ENCODE data around the gene ZDHHC20. TPM values are rescaled to one million over a fixed set of nuclear protein-coding genes. Genes with fewer than 3 reads are reported as not detected.

Gene ZDHHC20
- total and polyA plus RNA-seq, 2 of the 4 experiments (the other 2 are of a cell fraction), result 16.1 to 72.4 TPM

- Histone ChIP-seq H3K4me3 (ENCODE audit: insufficient read depth, low read depth, low read length) (peak overlapping the region; percentile 58), H3K56ac (ENCODE audit: extremely low read depth, insufficient read depth, low read length) (no peak overlapping the region), H3K4ac (ENCODE audit: low read depth, low read length) (no peak overlapping the region), H2BK120ac (ENCODE audit: low read depth, low read length) (no peak overlapping the region; the same call in 1 of the 2 replicates), H3K9ac (ENCODE audit: low read depth, low read length) (no peak overlapping the region), H2BK15ac (ENCODE audit: low read depth, low read length) (no peak overlapping the region), H3K18ac (ENCODE audit: low read depth, low read length) (no peak overlapping the region), H3K9me3 (ENCODE audit: control insufficient read depth, insufficient read depth, low read length) (no peaks in the 10 kb centered on the region), H3K4me1 (ENCODE audit: control insufficient read depth, insufficient read depth, low read length) (no peaks in the 10 kb centered on the region), H4K91ac (ENCODE audit: insufficient read depth, low read depth, low read length) (no peak overlapping the region), H2AFZ (replicated peaks; ENCODE audit: low read length, poor library complexity) (peak overlapping the region; percentile 67), H4K20me1 (ENCODE audit: insufficient read depth, low read length) (no peaks in the 10 kb centered on the region), H2AK9ac (replicated peaks; ENCODE audit: low read depth, low read length, poor library complexity) (no peak overlapping the region), H3K23ac (ENCODE audit: low read depth, low read length) (peak overlapping the region; percentile 42; the same call in 1 of the 2 replicates), H3K9me1 (ENCODE audit: insufficient read depth, low read length) (no peaks in the 10 kb centered on the region), H3K4me2 (ENCODE audit: low read depth, low read length) (peak overlapping the region; percentile 100), H4K8ac (ENCODE audit: low read depth in 2 of 2, low read length in 2 of 2) (no peak overlapping the region), H2BK20ac (ENCODE audit: low read depth, low read length) (no peak overlapping the region; the same call in 1 of the 2 replicates), H4K5ac (ENCODE audit: low read depth, low read length) (no peak overlapping the region), H3K27me3 (ENCODE audit: control insufficient read depth, insufficient read depth, low read length) (no peaks in the 10 kb centered on the region), H2AK5ac (ENCODE audit: low read depth, low read length) (no peak overlapping the region), H3K36me3 (ENCODE audit: control insufficient read depth, insufficient read depth, low read length) (no peaks in the 10 kb centered on the region), H2BK5ac (ENCODE audit: low read depth, low read length, poor library complexity, severe bottlenecking) (no peak overlapping the region), H3K79me1 (ENCODE audit: low read depth in 1 of 2, low read length in 2 of 2) (no peaks in the 10 kb centered on the region), H3K27ac (ENCODE audit: insufficient read depth, low read length) (no peak overlapping the region), H3K14ac (replicated peaks; ENCODE audit: low read depth, low read length) (no peak overlapping the region)
- ATAC-seq (ENCODE audit: low read depth) (peak; percentile 82), DNase-seq (peak; percentile 81)
- CTCF ChIA-PET, result interaction anchor here (3.4 kb wide), 1 partner anchor 181 kb away, joined by 20 read pairs; no protein-coding TSS in a partner anchor
- WGBS, 2 experiments (ENCODE audit: extremely low coverage in 2 of 2, insufficient read length in 1 of 2), result 75% methylated on average over 1 of the region's 8 CpGs; no CpG with 5 or more reads in 1 of the 2 experiments
- intact Hi-C loops (cut with micrococcal nuclease), result loop anchor here (1.0 to 10.0 kb wide), 7 partner anchors 182 to 1282 kb away; partner anchors contain the start of gene LATS2
- POLR2A ChIA-PET (ENCODE audit: unreplicated experiment), result no interaction called here
- TF ChIP-seq RCOR1 (IDR thresholded peaks at IDR 0.05; ENCODE audit: insufficient replicate concordance, low read length) (no peak), MAZ (IDR thresholded peaks at IDR 0.05; ENCODE audit: borderline replicate concordance, low read depth, low read length) (no peak), USF2 (IDR thresholded peaks at IDR 0.05; ENCODE audit: low read depth, low read length) (no peak), SMC3 (IDR thresholded peaks at IDR 0.05; ENCODE audit: low read depth, low read length) (peak; percentile 68), CHD1 (IDR thresholded peaks at IDR 0.05; ENCODE audit: low read depth, low read length) (no peak), FOS (IDR thresholded peaks at IDR 0.05; ENCODE audit: low read depth, low read length) (no peak), CTCF (conservative IDR thresholded peaks at IDR 0.05; ENCODE audit: low read depth, low read length) (peak; percentile 74), RFX5 (IDR thresholded peaks at IDR 0.05; ENCODE audit: low read depth, low read length) (no peak), POLR2A (IDR thresholded peaks at IDR 0.05; ENCODE audit: low read depth, low read length) (no peak), RAD21 (IDR thresholded peaks at IDR 0.05; ENCODE audit: low read length) (peak; percentile 72), CEBPB (IDR thresholded peaks at IDR 0.05; ENCODE audit: low read depth, low read length) (no peak), BHLHE40 (IDR thresholded peaks at IDR 0.05; ENCODE audit: low read depth, low read length) (no peak)
- no TSS peak for BruUV-seq (replicated peaks)
- dilution Hi-C loops (cut with HindIII; ENCODE audit: low sequenced_read_pairs, unreplicated experiment), result no loop called here
- in situ Hi-C loops (cut with MboI; ENCODE audit: low sequenced_read_pairs), result loop anchor here (5.0 to 25.0 kb wide), 5 partner anchors 182 to 1292 kb away; partner anchors contain the start of genes GJB2, MRPL57 and SKA3
Observed at GRCh38 chr13:21478881-21479808, 20.0 kb upstream of the ZDHHC20 start.
